ENCODE data around the gene IGSF8. TPM values are rescaled to one million over a fixed set of nuclear protein-coding genes. Genes with fewer than 3 reads are reported as not detected.

The IGSF8 gene
- total RNA-seq, 1 experiment from 2014 or later = 35.6 TPM

- POLR2A ChIA-PET = interaction anchor here (0.6 kb wide), 1 partner anchor 9 kb away, joined by 3 read pairs; the partner anchor contains the start of gene KCNJ10
- no peak overlapping the region for H3K27ac ChIP-seq (ENCODE audit: low read depth, low read length)
- no peaks in the 10 kb centered on the region for H3K36me3 ChIP-seq (ENCODE audit: control insufficient read depth in 1 of 2, insufficient read depth in 2 of 2, low read length in 2 of 2)
- H3K4me1 ChIP-seq (ENCODE audit: control insufficient read depth in 1 of 2, insufficient read depth in 2 of 2, low read length in 2 of 2) = no peaks in the 10 kb centered on the region; a peak in 2 of 4 replicates
- no peaks in the 10 kb centered on the region for H3K9me3 ChIP-seq (ENCODE audit: control insufficient read depth in 1 of 2, insufficient read depth in 1 of 2, low read depth in 1 of 2, low read length in 2 of 2)
- H3K9me2 ChIP-seq (ENCODE audit: insufficient read depth) = no peaks in the 10 kb centered on the region
- peaks cover 26% of the 10 kb centered on the region for H3K27me3 ChIP-seq (ENCODE audit: insufficient read depth, low read length)
- no peak overlapping the region for H3K4me2 ChIP-seq (ENCODE audit: low read length)
- TF ChIP-seq, protein P1, sequence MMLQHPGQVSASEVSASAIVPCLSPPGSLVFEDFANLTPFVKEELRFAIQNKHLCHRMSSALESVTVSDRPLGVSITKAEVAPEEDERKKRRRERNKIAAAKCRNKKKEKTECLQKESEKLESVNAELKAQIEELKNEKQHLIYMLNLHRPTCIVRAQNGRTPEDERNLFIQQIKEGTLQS (IDR thresholded peaks at IDR 0.05) = no peak
- TF ChIP-seq EGR1 (IDR thresholded peaks at IDR 0.05; ENCODE audit: low read depth) (no peak), ELF1 (IDR thresholded peaks at IDR 0.05; ENCODE audit: borderline replicate concordance, low read depth) (no peak), SP1 (IDR thresholded peaks at IDR 0.05; ENCODE audit: low read depth) (no peak), CBX3 (IDR thresholded peaks at IDR 0.05; ENCODE audit: low read depth) (no peak), ZNF274 (IDR thresholded peaks at IDR 0.05; ENCODE audit: low read depth, low read length) (no peak), TCF7L2 (IDR thresholded peaks at IDR 0.05; ENCODE audit: borderline replicate concordance, extremely low read depth, insufficient read depth, insufficient read length) (no peak), CTCF (IDR thresholded peaks at IDR 0.05 in 2 of 3, conservative IDR thresholded peaks at IDR 0.05 in 1 of 3; ENCODE audit: borderline replicate concordance in 1 of 3, insufficient read depth in 1 of 3, low read depth in 2 of 3, low read length in 2 of 3) (no peak), SIN3A (IDR thresholded peaks at IDR 0.05; ENCODE audit: low read depth) (no peak), RAD21 (IDR thresholded peaks at IDR 0.05; ENCODE audit: low read depth) (no peak), SRF (IDR thresholded peaks at IDR 0.05; ENCODE audit: low read depth) (no peak)
- TF ChIP-seq, protein P2, sequence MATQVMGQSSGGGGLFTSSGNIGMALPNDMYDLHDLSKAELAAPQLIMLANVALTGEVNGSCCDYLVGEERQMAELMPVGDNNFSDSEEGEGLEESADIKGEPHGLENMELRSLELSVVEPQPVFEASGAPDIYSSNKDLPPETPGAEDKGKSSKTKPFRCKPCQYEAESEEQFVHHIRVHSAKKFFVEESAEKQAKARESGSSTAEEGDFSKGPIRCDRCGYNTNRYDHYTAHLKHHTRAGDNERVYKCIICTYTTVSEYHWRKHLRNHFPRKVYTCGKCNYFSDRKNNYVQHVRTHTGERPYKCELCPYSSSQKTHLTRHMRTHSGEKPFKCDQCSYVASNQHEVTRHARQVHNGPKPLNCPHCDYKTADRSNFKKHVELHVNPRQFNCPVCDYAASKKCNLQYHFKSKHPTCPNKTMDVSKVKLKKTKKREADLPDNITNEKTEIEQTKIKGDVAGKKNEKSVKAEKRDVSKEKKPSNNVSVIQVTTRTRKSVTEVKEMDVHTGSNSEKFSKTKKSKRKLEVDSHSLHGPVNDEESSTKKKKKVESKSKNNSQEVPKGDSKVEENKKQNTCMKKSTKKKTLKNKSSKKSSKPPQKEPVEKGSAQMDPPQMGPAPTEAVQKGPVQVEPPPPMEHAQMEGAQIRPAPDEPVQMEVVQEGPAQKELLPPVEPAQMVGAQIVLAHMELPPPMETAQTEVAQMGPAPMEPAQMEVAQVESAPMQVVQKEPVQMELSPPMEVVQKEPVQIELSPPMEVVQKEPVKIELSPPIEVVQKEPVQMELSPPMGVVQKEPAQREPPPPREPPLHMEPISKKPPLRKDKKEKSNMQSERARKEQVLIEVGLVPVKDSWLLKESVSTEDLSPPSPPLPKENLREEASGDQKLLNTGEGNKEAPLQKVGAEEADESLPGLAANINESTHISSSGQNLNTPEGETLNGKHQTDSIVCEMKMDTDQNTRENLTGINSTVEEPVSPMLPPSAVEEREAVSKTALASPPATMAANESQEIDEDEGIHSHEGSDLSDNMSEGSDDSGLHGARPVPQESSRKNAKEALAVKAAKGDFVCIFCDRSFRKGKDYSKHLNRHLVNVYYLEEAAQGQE (IDR thresholded peaks at IDR 0.05; ENCODE audit: low read depth) = no peak
- TF ChIP-seq, protein P3, sequence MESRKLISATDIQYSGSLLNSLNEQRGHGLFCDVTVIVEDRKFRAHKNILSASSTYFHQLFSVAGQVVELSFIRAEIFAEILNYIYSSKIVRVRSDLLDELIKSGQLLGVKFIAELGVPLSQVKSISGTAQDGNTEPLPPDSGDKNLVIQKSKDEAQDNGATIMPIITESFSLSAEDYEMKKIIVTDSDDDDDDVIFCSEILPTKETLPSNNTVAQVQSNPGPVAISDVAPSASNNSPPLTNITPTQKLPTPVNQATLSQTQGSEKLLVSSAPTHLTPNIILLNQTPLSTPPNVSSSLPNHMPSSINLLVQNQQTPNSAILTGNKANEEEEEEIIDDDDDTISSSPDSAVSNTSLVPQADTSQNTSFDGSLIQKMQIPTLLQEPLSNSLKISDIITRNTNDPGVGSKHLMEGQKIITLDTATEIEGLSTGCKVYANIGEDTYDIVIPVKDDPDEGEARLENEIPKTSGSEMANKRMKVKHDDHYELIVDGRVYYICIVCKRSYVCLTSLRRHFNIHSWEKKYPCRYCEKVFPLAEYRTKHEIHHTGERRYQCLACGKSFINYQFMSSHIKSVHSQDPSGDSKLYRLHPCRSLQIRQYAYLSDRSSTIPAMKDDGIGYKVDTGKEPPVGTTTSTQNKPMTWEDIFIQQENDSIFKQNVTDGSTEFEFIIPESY (IDR thresholded peaks at IDR 0.05; ENCODE audit: extremely low read depth, insufficient replicate concordance, low read length) = no peak
- CTCF ChIA-PET = interaction anchor here (1.5 to 3.8 kb wide), 8 partner anchors 9 to 297 kb away, joined by 5 to 33 read pairs (median 10); partner anchors contain the start of gene IGSF8
- no peaks in the 10 kb centered on the region for H3K79me2 ChIP-seq (ENCODE audit: insufficient read depth, low read length)
- H3K9ac ChIP-seq (ENCODE audit: low read length) = no peak overlapping the region
- no TSS peak for BruUV-seq (replicated peaks)
- H3K4me3 ChIP-seq (replicated peaks in 1 of 2; ENCODE audit: low read depth in 1 of 2, low read length in 2 of 2) = no peak overlapping the region
- DNase-seq (ENCODE audit: low read depth, low spot score) = no peak
- RAD21 ChIA-PET (ENCODE audit: low non-redundant PET in 1 of 2, low total read pairs in 2 of 2, uncharacterized antibody in 2 of 2, unreplicated experiment in 2 of 2) = interaction anchor here in 1 of 2 experiments (1.4 kb wide), 1 partner anchor 21 kb away, joined by 4 read pairs; no protein-coding TSS in a partner anchor
- H2AFZ ChIP-seq (ENCODE audit: low read depth, low read length, poor library complexity, severe bottlenecking) = no peak overlapping the region
- no peaks in the 10 kb centered on the region for H4K20me1 ChIP-seq (ENCODE audit: insufficient read depth)
- ATAC-seq = no peak
- intact Hi-C loops (cut with micrococcal nuclease) = loop anchor here (2.0 kb wide), 1 partner anchor 143 kb away; no protein-coding TSS in a partner anchor
These were observed 19.0 kb downstream of the IGSF8 start for GRCh38 chr1:160079448-160079847.
